Measurements from ENCODE around the gene RNASE7. TPM values are rescaled to one million over a fixed set of nuclear protein-coding genes. Genes with fewer than 3 reads are reported as not detected.

Gene RNASE7
- total and polyA plus RNA-seq, 2 donors from 2014 or later, result not detected

GRCh38 chr14:21058903-21059302, 16.7 kb downstream of the RNASE7 start:
- TF ChIP-seq CTCF (IDR thresholded peaks at IDR 0.05; ENCODE audit: borderline replicate concordance, extremely low read depth, insufficient read depth), result no peak
- Histone ChIP-seq H3K4me3 (ENCODE audit: low read length in 3 of 3) (no peak overlapping the region), H3K36me3 (ENCODE audit: control insufficient read depth in 2 of 3, insufficient read depth in 3 of 3, low read length in 3 of 3) (no peaks in the 10 kb centered on the region), H3K9ac (ENCODE audit: low read length in 3 of 3) (no peak overlapping the region), H3K9me3 (ENCODE audit: control insufficient read depth in 2 of 3, insufficient read depth in 1 of 3, low read length in 3 of 3) (no peaks in the 10 kb centered on the region), H3K4me1 (ENCODE audit: control insufficient read depth in 2 of 3, insufficient read depth in 2 of 3, low read depth in 1 of 3, low read length in 3 of 3) (peaks cover 4 to 17% (median 5%) of the 10 kb centered on the region in 3 donors), H3K27ac (ENCODE audit: low read depth in 2 of 2, low read length in 2 of 2) (no peak overlapping the region), H3K27me3 (ENCODE audit: control insufficient read depth, insufficient read depth, low read length) (no peaks in the 10 kb centered on the region)
- DNase-seq, result no peak
- FAIRE-seq, result no peak
- intact Hi-C loops (cut with DNase I), result no loop called here

- Histone ChIP-seq H3K27me3 (ENCODE audit: control insufficient read depth, insufficient read depth, low read length) (no peaks in the 10 kb centered on the region), H3K4me1 (ENCODE audit: control insufficient read depth in 2 of 3, insufficient read depth in 2 of 3, low read depth in 1 of 3, low read length in 3 of 3) (peaks cover 4 to 10% (median 5%) of the 10 kb centered on the region in 3 donors), H3K36me3 (ENCODE audit: control insufficient read depth in 2 of 3, insufficient read depth in 3 of 3, low read length in 3 of 3) (no peaks in the 10 kb centered on the region), H3K27ac (ENCODE audit: low read depth in 2 of 2, low read length in 2 of 2) (no peak overlapping the region), H3K9ac (ENCODE audit: low read length in 3 of 3) (no peak overlapping the region), H3K9me3 (ENCODE audit: control insufficient read depth in 2 of 3, insufficient read depth in 1 of 3, low read length in 3 of 3) (no peaks in the 10 kb centered on the region), H3K4me3 (ENCODE audit: low read length in 3 of 3) (no peak overlapping the region)
- intact Hi-C loops (cut with DNase I), result no loop called here
- no peak for FAIRE-seq
- no peak for DNase-seq
- TF ChIP-seq CTCF (IDR thresholded peaks at IDR 0.05; ENCODE audit: borderline replicate concordance, extremely low read depth, insufficient read depth), result no peak
Observed at GRCh38 chr14:21059842-21060613, 17.9 kb downstream of the RNASE7 start.

- Histone ChIP-seq H3K27ac (ENCODE audit: low read depth in 2 of 2, low read length in 2 of 2) (no peak overlapping the region), H3K4me1 (ENCODE audit: control insufficient read depth in 2 of 3, insufficient read depth in 2 of 3, low read depth in 1 of 3, low read length in 3 of 3) (peaks cover 2 to 4% (median 3%) of the 10 kb centered on the region in 3 donors), H3K9me3 (ENCODE audit: control insufficient read depth in 2 of 3, insufficient read depth in 1 of 3, low read length in 3 of 3) (no peaks in the 10 kb centered on the region), H3K9ac (ENCODE audit: low read length in 3 of 3) (no peak overlapping the region), H3K27me3 (ENCODE audit: control insufficient read depth, insufficient read depth, low read length) (no peaks in the 10 kb centered on the region), H3K4me3 (ENCODE audit: low read length in 3 of 3) (no peak overlapping the region), H3K36me3 (ENCODE audit: control insufficient read depth in 2 of 3, insufficient read depth in 3 of 3, low read length in 3 of 3) (no peaks in the 10 kb centered on the region)
- TF ChIP-seq CTCF (IDR thresholded peaks at IDR 0.05; ENCODE audit: borderline replicate concordance, extremely low read depth, insufficient read depth), result no peak
- intact Hi-C loops (cut with DNase I), result no loop called here
- FAIRE-seq (no peak), DNase-seq (no peak)
Observed at GRCh38 chr14:21060614-21061346, 18.6 kb downstream of the RNASE7 start.
